Head of caudate nucleus (tissue), 42 donors: ENCODE data around the gene USP17L29.
A peak's percentile ranks its signal among the peaks of the same experiment; 100 is the strongest.
"Not testable (repeated sequence)": the region's sequence is repeated elsewhere in the genome, so short reads cannot be mapped to it uniquely, and the experiment has no call there.

Source experiments
- DNase-seq, 42 donors: peaks; one replicate each; pipeline versions ENCODE4 v3.0.0 to v3.0.0-alpha.2; 2020 to 2021; ENCODE audit warnings: mixed read lengths in 7 of 42
- intact Hi-C: fragments of 100-400 bp; cut with DNase I; formaldehyde crosslinking; loops from one replicate; pipeline ENCODE4 v1.15.0; 2022

USP17L29 gene, protein sequence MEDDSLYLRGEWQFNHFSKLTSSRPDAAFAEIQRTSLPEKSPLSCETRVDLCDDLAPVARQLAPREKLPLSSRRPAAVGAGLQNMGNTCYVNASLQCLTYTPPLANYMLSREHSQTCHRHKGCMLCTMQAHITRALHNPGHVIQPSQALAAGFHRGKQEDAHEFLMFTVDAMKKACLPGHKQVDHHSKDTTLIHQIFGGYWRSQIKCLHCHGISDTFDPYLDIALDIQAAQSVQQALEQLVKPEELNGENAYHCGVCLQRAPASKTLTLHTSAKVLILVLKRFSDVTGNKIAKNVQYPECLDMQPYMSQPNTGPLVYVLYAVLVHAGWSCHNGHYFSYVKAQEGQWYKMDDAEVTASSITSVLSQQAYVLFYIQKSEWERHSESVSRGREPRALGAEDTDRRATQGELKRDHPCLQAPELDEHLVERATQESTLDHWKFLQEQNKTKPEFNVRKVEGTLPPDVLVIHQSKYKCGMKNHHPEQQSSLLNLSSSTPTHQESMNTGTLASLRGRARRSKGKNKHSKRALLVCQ

DNA sequence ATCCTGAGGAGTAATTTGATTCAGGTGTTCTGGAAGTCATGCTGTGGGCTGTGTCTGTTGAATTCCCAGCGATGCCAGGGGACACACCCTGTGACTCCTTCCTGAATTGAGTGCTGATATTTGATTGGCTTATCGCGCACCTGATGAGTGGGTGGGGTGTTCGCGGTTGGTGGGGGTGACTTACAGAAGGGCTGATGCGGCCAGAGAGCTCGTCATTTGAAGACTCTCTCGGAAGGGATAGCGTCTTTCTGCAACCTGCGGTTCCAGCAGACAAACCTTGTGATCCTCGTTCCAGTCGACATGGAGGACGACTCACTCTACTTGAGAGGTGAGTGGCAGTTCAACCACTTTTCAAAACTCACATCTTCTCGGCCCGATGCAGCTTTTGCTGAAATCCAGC lies at the start of gene USP17L29:
USP17L29 (plus strand) TSS at position 301 of the 400 bp plus-strand sequence; CDS start at position 301, 0 bp downstream.
- DNase-seq, intact Hi-C loops: not testable (repeated sequence)

DNA sequence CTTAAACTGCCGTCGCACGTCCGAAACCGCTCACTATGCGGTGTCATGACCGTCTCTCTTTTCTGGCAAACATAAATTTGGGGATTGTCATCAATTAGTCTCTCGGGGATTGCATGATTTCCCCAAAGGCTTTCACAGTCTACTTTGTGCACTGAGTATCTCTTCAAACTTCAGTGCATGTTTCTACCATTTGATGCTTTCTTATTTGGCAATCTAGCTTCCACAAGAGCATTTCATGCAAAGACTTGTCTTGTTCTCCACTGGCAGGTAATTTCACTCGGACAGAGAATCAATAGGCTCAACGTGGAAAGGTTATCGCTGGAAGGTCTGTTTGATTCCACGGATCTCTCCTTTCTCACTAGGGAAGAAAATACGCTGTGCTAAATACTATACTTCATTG lies 29.2 kb upstream of the USP17L29 start:
- intact Hi-C loops: not testable (repeated sequence)
- peak in 1 of 42 donors; percentile 3 for DNase-seq

DNA sequence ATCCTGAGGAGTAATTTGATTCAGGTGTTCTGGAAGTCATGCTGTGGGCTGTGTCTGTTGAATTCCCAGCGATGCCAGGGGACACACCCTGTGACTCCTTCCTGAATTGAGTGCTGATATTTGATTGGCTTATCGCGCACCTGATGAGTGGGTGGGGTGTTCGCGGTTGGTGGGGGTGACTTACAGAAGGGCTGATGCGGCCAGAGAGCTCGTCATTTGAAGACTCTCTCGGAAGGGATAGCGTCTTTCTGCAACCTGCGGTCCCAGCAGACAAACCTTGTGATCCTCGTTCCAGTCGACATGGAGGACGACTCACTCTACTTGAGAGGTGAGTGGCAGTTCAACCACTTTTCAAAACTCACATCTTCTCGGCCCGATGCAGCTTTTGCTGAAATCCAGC lies 28.6 kb upstream of the USP17L29 start, which contains the start of gene USP17L24:
USP17L24 (plus strand) TSS at position 301 of the 400 bp plus-strand sequence; CDS start at position 301, 0 bp downstream.
- DNase-seq, intact Hi-C loops: not testable (repeated sequence)

DNA sequence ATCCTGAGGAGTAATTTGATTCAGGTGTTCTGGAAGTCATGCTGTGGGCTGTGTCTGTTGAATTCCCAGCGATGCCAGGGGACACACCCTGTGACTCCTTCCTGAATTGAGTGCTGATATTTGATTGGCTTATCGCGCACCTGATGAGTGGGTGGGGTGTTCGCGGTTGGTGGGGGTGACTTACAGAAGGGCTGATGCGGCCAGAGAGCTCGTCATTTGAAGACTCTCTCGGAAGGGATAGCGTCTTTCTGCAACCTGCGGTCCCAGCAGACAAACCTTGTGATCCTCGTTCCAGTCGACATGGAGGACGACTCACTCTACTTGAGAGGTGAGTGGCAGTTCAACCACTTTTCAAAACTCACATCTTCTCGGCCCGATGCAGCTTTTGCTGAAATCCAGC lies 23.8 kb upstream of the USP17L29 start, which contains the start of gene USP17L25:
USP17L25 (plus strand) TSS at position 301 of the 400 bp plus-strand sequence; CDS start at position 301, 0 bp downstream.
- DNase-seq, intact Hi-C loops: not testable (repeated sequence)

DNA sequence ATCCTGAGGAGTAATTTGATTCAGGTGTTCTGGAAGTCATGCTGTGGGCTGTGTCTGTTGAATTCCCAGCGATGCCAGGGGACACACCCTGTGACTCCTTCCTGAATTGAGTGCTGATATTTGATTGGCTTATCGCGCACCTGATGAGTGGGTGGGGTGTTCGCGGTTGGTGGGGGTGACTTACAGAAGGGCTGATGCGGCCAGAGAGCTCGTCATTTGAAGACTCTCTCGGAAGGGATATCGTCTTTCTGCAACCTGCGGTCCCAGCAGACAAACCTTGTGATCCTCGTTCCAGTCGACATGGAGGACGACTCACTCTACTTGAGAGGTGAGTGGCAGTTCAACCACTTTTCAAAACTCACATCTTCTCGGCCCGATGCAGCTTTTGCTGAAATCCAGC lies 19.1 kb upstream of the USP17L29 start, which contains the start of gene USP17L26:
USP17L26 (plus strand) TSS at position 301 of the 400 bp plus-strand sequence; CDS start at position 301, 0 bp downstream.
- DNase-seq, intact Hi-C loops: not testable (repeated sequence)

DNA sequence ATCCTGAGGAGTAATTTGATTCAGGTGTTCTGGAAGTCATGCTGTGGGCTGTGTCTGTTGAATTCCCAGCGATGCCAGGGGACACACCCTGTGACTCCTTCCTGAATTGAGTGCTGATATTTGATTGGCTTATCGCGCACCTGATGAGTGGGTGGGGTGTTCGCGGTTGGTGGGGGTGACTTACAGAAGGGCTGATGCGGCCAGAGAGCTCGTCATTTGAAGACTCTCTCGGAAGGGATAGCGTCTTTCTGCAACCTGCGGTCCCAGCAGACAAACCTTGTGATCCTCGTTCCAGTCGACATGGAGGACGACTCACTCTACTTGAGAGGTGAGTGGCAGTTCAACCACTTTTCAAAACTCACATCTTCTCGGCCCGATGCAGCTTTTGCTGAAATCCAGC lies 14.3 kb upstream of the USP17L29 start, which contains the start of gene USP17L5:
USP17L5 (plus strand) TSS at position 301 of the 400 bp plus-strand sequence; CDS start at position 301, 0 bp downstream.
- DNase-seq, intact Hi-C loops: not testable (repeated sequence)

DNA sequence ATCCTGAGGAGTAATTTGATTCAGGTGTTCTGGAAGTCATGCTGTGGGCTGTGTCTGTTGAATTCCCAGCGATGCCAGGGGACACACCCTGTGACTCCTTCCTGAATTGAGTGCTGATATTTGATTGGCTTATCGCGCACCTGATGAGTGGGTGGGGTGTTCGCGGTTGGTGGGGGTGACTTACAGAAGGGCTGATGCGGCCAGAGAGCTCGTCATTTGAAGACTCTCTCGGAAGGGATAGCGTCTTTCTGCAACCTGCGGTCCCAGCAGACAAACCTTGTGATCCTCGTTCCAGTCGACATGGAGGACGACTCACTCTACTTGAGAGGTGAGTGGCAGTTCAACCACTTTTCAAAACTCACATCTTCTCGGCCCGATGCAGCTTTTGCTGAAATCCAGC lies 9.6 kb upstream of the USP17L29 start, which contains the start of gene USP17L27:
USP17L27 (plus strand) TSS at position 301 of the 400 bp plus-strand sequence; CDS start at position 301, 0 bp downstream.
- intact Hi-C loops, DNase-seq: not testable (repeated sequence)

DNA sequence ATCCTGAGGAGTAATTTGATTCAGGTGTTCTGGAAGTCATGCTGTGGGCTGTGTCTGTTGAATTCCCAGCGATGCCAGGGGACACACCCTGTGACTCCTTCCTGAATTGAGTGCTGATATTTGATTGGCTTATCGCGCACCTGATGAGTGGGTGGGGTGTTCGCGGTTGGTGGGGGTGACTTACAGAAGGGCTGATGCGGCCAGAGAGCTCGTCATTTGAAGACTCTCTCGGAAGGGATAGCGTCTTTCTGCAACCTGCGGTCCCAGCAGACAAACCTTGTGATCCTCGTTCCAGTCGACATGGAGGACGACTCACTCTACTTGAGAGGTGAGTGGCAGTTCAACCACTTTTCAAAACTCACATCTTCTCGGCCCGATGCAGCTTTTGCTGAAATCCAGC lies 4.8 kb upstream of the USP17L29 start, which contains the start of gene USP17L28:
USP17L28 (plus strand) TSS at position 301 of the 400 bp plus-strand sequence; CDS start at position 301, 0 bp downstream.
- intact Hi-C loops, DNase-seq: not testable (repeated sequence)

DNA sequence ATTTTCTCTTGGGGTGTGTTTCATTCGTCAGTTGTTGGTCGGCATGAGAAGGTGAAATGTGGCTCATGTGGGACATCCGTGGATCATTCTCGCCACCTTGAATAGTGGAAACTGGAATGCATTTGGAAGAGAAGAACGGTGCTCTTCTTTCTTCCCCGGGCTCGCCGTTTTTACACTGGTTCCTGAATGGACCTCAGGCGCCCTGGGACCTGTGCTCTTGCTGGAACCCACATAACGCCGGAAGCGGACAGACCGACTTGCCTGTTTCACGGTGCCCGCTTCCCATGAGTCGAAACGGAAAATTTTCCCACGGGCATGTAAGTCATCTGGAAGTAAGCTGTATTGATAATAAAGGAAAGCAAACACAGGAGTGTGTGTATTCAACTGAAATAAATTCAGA lies 2.6 kb upstream of the USP17L29 start:
- peak in 10 of 42 donors; percentile 6 to 67 (median 32) for DNase-seq
- intact Hi-C loops: not testable (repeated sequence)

DNA sequence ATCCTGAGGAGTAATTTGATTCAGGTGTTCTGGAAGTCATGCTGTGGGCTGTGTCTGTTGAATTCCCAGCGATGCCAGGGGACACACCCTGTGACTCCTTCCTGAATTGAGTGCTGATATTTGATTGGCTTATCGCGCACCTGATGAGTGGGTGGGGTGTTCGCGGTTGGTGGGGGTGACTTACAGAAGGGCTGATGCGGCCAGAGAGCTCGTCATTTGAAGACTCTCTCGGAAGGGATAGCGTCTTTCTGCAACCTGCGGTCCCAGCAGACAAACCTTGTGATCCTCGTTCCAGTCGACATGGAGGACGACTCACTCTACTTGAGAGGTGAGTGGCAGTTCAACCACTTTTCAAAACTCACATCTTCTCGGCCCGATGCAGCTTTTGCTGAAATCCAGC lies 9.4 kb downstream of the USP17L29 start, which contains the start of gene USP17L30:
USP17L30 (plus strand) TSS at position 301 of the 400 bp plus-strand sequence; CDS start at position 301, 0 bp downstream.
- DNase-seq, intact Hi-C loops: not testable (repeated sequence)

DNA sequence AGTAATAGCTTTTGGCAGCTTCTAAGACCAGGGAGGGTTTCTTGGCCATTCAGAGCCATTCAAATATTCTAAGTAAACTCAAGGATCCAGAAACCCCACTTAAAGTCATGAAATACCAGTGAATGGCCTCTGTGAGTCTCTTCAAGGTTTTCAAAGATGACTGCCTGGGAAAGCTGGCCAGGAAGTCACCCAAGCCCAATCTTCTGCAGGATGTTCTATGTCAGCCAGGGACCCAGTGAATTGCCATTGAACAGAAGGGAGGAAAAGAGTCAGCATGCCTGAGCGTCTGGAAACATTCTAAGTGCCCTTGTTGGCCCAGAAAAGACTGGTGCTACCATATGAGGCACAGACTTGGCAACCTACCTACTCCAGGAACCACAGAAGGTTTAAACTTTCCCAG lies 26.4 kb downstream of the USP17L29 start:
- DNase-seq, intact Hi-C loops: not testable (repeated sequence)

DNA sequence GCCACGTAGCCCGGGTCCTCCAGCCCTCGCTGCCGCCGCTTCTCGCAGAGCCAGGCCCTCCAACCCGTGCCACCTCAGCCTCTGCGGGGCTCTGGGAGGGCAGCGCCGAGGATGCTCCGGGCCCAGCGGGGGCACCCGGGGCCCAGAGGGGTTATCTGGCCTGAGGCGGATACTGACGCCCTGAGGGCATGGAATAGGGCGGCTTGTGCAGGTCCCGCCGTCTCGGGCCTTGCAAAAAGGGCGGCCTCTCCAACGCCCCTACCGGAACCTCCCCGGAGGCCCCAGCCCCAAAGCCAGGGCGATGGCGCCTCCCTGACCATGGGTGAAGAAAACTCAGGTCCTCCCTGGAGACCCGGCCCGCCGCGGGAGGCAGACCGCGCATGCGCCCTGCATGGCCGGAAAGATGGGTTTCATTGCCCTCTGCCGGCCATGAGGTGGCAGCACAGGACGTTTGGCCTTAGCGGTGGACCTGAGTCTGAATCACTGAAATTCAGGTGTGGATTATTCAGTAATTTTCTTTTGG lies 27.6 kb downstream of the USP17L29 start:
- intact Hi-C loops: not testable (repeated sequence)
- DNase-seq: peak; percentile 10 to 80 (median 56)

DNA sequence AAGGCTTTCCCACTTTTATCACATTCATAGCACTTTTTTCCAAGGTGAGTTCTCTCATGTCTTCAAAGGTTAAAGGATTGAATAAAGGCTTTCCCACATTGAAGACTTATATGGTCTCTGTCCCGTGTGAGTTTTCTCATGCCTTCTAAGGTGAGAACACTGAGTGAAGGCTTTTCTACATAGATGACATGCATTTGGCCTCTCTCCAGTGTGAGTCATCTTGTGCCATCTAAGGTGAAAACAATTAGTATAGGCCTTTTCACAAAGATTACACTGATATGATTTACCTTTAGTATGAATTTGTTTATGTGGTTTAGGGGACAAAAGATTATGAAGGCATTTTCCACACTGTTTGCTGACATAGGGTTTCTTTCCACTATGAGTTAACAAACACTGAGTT lies 30.7 kb downstream of the USP17L29 start:
- intact Hi-C loops: no loop called here
- DNase-seq: no peak

DNA sequence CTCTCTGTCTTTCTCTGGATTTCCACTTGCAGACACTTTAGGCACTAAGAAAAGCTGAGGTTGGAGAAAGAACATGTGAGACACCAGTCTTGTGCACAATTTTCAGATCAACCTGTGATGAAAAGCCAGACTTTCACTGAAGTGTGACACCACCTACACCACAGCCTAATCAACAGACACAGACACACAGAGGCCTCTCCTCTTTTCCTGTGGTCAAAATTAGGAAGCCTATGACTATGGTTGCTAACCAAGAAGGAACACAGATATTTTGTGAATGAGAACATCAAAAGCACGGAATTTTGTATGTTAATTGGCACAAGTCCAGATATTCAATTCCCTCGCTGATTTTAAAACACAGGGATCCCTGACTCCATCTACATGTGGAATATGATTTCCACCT lies 35.6 kb downstream of the USP17L29 start:
- DNase-seq, intact Hi-C loops: not testable (repeated sequence)
